Gastrocnemius medialis (tissue), 4 donors: ENCODE results near the gene MYOM3. TPM values are rescaled to one million over a fixed set of nuclear protein-coding genes. Genes with fewer than 3 reads are reported as not detected.
A peak's percentile ranks its signal among the peaks of the same experiment; 100 is the strongest.

Experiments used
- ATAC-seq, 2 donors: fragments of 150-250 bp; one replicate each; pipeline ENCODE4 v1.9.1; 2016
- DNase-seq, 2 donors: peaks; one replicate each; pipeline ENCODE4 v3.0.0-alpha.2; 2019
- H3K27ac ChIP-seq, 4 donors: fragments of 200-600 bp; sonication (generic); 1 replicate in 1 of 4; 2 replicates in 3 of 4; pipeline ENCODE4 v1.5.1; 2016 to 2018; ENCODE audit warnings: mild to moderate bottlenecking in 2 of 4, moderate library complexity in 1 of 4
- H3K27me3 ChIP-seq, 3 donors: fragments of 200-600 bp; sonication (generic) in 2 of 3; 1 replicate in 1 of 3; 2 replicates in 2 of 3; pipeline versions ENCODE4 v1.5.1 to v1.6.0; 2016 to 2019; ENCODE audit warnings: mild to moderate bottlenecking in 1 of 3, moderate library complexity in 1 of 3
- H3K36me3 ChIP-seq, 2 donors: fragments of 200-600 bp; sonication (generic) in 1 of 2; one replicate each; pipeline ENCODE4 v1.5.1; 2017 to 2018
- H3K4me1 ChIP-seq, 2 donors: fragments of 200-600 bp; sonication (generic) in 1 of 2; one replicate each; pipeline ENCODE4 v1.5.1; 2016 to 2017; ENCODE audit warnings: mild to moderate bottlenecking in 2 of 2
- H3K4me3 ChIP-seq, 4 donors: fragments of 200-600 bp; sonication (generic) in 3 of 4; 1 replicate in 1 of 4; 2 replicates in 3 of 4; pipeline ENCODE4 v1.5.1; 2016 to 2019; ENCODE audit warnings: mild to moderate bottlenecking in 2 of 4
- H3K9me3 ChIP-seq, 3 donors: fragments of 200-600 bp; sonication (generic) in 2 of 3; 1 replicate in 1 of 3; 2 replicates in 2 of 3; pipeline ENCODE4 v1.5.1; 2016 to 2019
- CTCF ChIP-seq, 5 experiments: fragments of 450-650 bp in 3 of 5; fragments of 200-600 bp in 2 of 5; sonication (generic) in 2 of 5; IDR thresholded peaks in 4 of 5; conservative IDR thresholded peaks in 1 of 5; 1 replicate in 4 of 5; 2 replicates in 1 of 5; pipeline ENCODE4 v1.5.1; 2016 to 2019; ENCODE audit warnings: antibody characterized with exemption in 5 of 5, mild to moderate bottlenecking in 3 of 5, moderate library complexity in 3 of 5
- POLR2A ChIP-seq, 2 donors: fragments of 450-650 bp; IDR thresholded peaks; one replicate each; pipeline ENCODE4 v1.6.1; 2017; ENCODE audit warnings: antibody characterized with exemption in 2 of 2, mild to moderate bottlenecking in 2 of 2, moderate library complexity in 2 of 2
- in situ Hi-C, 4 donors: fragments of 200-750 bp; cut with MboI; loops; one replicate each; pipeline versions ENCODE4 v1.15.0 to v1.8.0; 2017; ENCODE audit warnings: low sequenced_read_pairs in 4 of 4
- intact Hi-C: fragments of 100-400 bp; cut with DNase I; formaldehyde crosslinking; loops from one replicate; pipeline ENCODE4 v1.15.1; 2023; ENCODE audit warnings: low total_unique reads
- total RNA-seq, 4 donors: library from RNA; depleted of rRNA; stranded (reverse); fragments of >200 nt; gene quantifications; one replicate each; pipeline versions ENCODE4 v1.1.0 to v1.2.3, GENCODE V29; 2016

The MYOM3 gene
- 100 to 1,000 TPM; 114 to 266 (median 184) TPM for total RNA-seq

GRCh38 chr1:24111996-24112779 lies at the start of gene MYOM3:
Gene MYOM3 (minus strand): TSS chr1:24112135. CDS start chr1:24108636, 3,499 bp downstream.
- in situ Hi-C loops: loop anchor here in 2 of 4 donors (5.0 to 10.0 kb wide), 2 partner anchors 40 to 47 kb away; no protein-coding TSS in a partner anchor
- DNase-seq: peak; percentile 86 to 92
- intact Hi-C loops: loop anchor here (1.0 to 5.0 kb wide), 2 partner anchors 41 to 155 kb away; partner anchors contain the start of gene PNRC2
- no peaks in the 10 kb centered on the region for H3K36me3 ChIP-seq
- H3K9me3 ChIP-seq: no peaks in the 10 kb centered on the region
- H3K27me3 ChIP-seq: no peaks in the 10 kb centered on the region
- peak; percentile 65 to 68 for ATAC-seq
- H3K27ac ChIP-seq: peak within 1 kb of the TSS; percentile 93 to 97 (median 96)
- H3K4me3 ChIP-seq: peak within 1 kb of the TSS; percentile 58 to 69 (median 64)
- H3K4me1 ChIP-seq: peaks cover 26 to 51% of the 10 kb centered on the region in 2 donors
- TF ChIP-seq CTCF (IDR thresholded peaks at IDR 0.05 in 4 of 5, conservative IDR thresholded peaks at IDR 0.05 in 1 of 5) (peak; percentile 59 to 82 (median 79)), POLR2A (IDR thresholded peaks at IDR 0.05) (peak; percentile 45 to 80)

DNA sequence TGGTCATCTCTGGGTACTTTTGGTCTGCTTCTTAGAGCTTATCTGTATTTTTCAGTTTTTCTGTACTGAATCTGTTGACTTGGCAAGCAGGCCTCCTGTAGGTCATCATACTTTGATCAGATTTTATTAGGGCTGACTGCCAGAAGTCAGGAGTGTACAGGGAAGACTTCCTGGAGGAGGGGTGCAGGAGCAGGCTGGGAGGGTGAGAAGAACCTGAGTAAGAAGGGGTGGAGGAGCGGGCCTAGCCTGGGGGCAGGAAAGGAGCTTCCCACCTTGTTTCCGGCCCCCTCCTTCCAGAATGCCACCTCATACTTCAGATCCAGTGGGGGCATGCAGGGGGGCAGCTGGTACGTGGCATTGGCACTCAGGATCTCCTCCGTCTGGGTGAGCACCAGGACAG lies 49.3 kb upstream of the MYOM3 start:
- no peaks in the 10 kb centered on the region for H3K27me3 ChIP-seq
- no peak overlapping the region for H3K27ac ChIP-seq
- DNase-seq: no peak
- intact Hi-C loops: no loop called here
- no peaks in the 10 kb centered on the region for H3K9me3 ChIP-seq
- no peak overlapping the region for H3K4me3 ChIP-seq
- peaks cover 8 to 12% of the 10 kb centered on the region in 2 donors for H3K4me1 ChIP-seq
- in situ Hi-C loops: no loop called here
- no peak for ATAC-seq
- TF ChIP-seq POLR2A (IDR thresholded peaks at IDR 0.05) (no peak), CTCF (IDR thresholded peaks at IDR 0.05 in 4 of 5, conservative IDR thresholded peaks at IDR 0.05 in 1 of 5) (no peak)
- peaks cover 0 to 7% of the 10 kb centered on the region in 2 donors for H3K36me3 ChIP-seq

GRCh38 chr1:24159366-24159765 lies 47.4 kb upstream of the MYOM3 start:
- no peaks in the 10 kb centered on the region for H3K9me3 ChIP-seq
- ATAC-seq (no peak), DNase-seq (no peak)
- no peaks in the 10 kb centered on the region for H3K27me3 ChIP-seq
- H3K4me1 ChIP-seq: peaks cover 8 to 12% of the 10 kb centered on the region in 2 donors
- TF ChIP-seq CTCF (IDR thresholded peaks at IDR 0.05 in 4 of 5, conservative IDR thresholded peaks at IDR 0.05 in 1 of 5) (no peak), POLR2A (IDR thresholded peaks at IDR 0.05) (no peak)
- no peak overlapping the region for H3K4me3 ChIP-seq
- in situ Hi-C loops: no loop called here
- intact Hi-C loops: no loop called here
- no peaks in the 10 kb centered on the region for H3K36me3 ChIP-seq
- H3K27ac ChIP-seq: no peak overlapping the region

GRCh38 chr1:24157918-24158481 lies 46.1 kb upstream of the MYOM3 start:
- DNase-seq: no peak
- Histone ChIP-seq H3K36me3 (no peaks in the 10 kb centered on the region), H3K27me3 (no peaks in the 10 kb centered on the region), H3K27ac (peak overlapping the region in 1 of 4 donors; percentile 45), H3K4me1 (peaks cover 8 to 12% of the 10 kb centered on the region in 2 donors), H3K9me3 (no peaks in the 10 kb centered on the region), H3K4me3 (no peak overlapping the region)
- intact Hi-C loops (no loop called here), in situ Hi-C loops (no loop called here)
- TF ChIP-seq POLR2A (IDR thresholded peaks at IDR 0.05): no peak
- TF ChIP-seq CTCF (IDR thresholded peaks at IDR 0.05 in 4 of 5, conservative IDR thresholded peaks at IDR 0.05 in 1 of 5): peak in 2 of 5 experiments; percentile 19 to 37
- peak; percentile 27 to 32 for ATAC-seq
